A375 (cell line): ENCODE data around the gene PPP2R1B. TPM values are rescaled to one million over a fixed set of nuclear protein-coding genes. Genes with fewer than 3 reads are reported as not detected.

Experiments
- total RNA-seq: library from RNA; depleted of rRNA; stranded (reverse); fragments of >200 nt; shearing (Covaris generic); gene quantifications from 2 replicates; pipeline ENCODE4 v1.2.3, GENCODE V29; 2014; rRNA removed

Gene PPP2R1B
- total RNA-seq = 15.1 and 21.6 TPM in 2 replicates

DNA sequence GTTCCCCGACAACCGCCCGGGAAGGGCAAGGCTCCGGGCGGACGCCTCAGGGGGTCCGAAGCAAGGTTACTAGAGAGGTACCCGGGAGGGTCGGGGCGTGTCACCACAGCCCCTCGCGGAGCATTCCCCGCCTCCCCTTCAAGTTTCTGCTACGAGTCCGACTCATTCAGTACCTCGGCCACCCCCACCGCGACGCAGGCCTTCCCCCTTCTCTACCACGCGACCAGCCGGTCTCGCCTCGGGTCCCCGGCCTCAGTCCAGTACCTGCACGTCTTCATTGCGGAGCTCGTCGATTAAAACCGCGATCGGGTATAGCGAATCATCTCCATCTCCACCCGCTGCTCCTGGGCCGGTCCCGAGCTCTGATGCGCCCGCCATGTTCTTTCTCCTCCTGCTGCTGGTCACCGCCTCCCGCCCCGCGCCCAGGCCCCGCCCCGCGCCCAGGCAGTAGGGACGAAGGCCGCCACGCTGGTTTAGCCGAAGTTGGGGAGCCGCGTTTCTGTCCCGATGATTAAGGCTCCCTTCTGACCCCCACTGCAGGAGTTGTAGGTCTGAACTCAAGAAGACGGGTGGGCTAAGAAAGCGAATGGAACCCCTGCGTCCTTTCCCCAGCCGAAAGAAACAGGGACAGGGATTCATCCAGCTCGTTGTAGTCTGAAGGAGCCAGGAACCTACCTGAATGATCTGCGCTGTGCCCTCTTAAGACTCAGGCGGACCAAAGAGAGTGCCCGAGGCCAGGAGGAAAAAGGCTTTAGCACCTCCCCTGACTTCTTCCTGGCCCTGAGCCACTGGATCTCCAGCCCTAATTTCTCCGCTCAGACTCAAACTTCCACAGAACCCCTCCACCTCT lies at the start of gene PPP2R1B:
Gene PPP2R1B (minus strand): TSS at position 406 of the 850 bp plus-strand sequence. CDS start 28 bp downstream, at position 378.

Other genes starting within 250 kb of the PPP2R1B start
- not detected in 2 replicates for gene LAYN, start 225.7 kb downstream of the PPP2R1B start, total RNA-seq
- 8.3 and 11.2 TPM in 2 replicates for gene SIK2, start 163.9 kb downstream of the PPP2R1B start, total RNA-seq
- 13.1 and 22.7 TPM in 2 replicates for gene ALG9, start 105.2 kb upstream of the PPP2R1B start, total RNA-seq
- gene FDXACB1, start 112.8 kb upstream of the PPP2R1B start, total RNA-seq = 2.6 and 3.1 TPM in 2 replicates
- gene CFAP68, start 113.2 kb upstream of the PPP2R1B start, total RNA-seq = 30.2 and 41.3 TPM in 2 replicates
- gene CRYAB, start 145.4 kb upstream of the PPP2R1B start, total RNA-seq = not detected in 2 replicates
- not detected in 2 replicates for gene HSPB2, start 146.3 kb upstream of the PPP2R1B start, total RNA-seq
- 1.2 TPM in 1 of 2 replicates, not detected in the other for gene C11orf52, start 152.5 kb upstream of the PPP2R1B start, total RNA-seq
- 5.0 and 6.2 TPM in 2 replicates for gene DIXDC1, start 171.0 kb upstream of the PPP2R1B start, total RNA-seq